Astrocyte (in vitro differentiated cells and primary cell): ENCODE data around the gene UBE2G2. TPM values are rescaled to one million over a fixed set of nuclear protein-coding genes. Genes with fewer than 3 reads are reported as not detected.

ENCODE experiments used
- DNase-seq: peaks from one replicate; pipeline ENCODE4 v3.0.0-alpha.2; 2010; ENCODE audit warnings: low read depth
- FAIRE-seq: peaks from 2 replicates; lab custom pipeline; 2011; peaks lifted over from hg19 to GRCh38; lab: Jason Lieb, UNC
- H2AFZ ChIP-seq: 2 replicates; pipeline ENCODE4 v1.6.0; 2012; ENCODE audit warnings: low read depth, low read length, inconsistent platforms
- H3K27ac ChIP-seq: 2 replicates; pipeline ENCODE4 v1.5.1; 2011; ENCODE audit warnings: low read depth, low read length, inconsistent platforms
- H3K27me3 ChIP-seq: 2 replicates; pipeline ENCODE4 v1.6.0; 2011; ENCODE audit warnings: low read length, inconsistent platforms; ENCODE audit not compliant: insufficient read depth
- H3K36me3 ChIP-seq: 2 replicates; pipeline ENCODE4 v1.5.1; 2011; ENCODE audit warnings: low read length, inconsistent platforms; ENCODE audit not compliant: insufficient read depth
- H3K4me1 ChIP-seq: 2 replicates; pipeline ENCODE4 v1.5.1; 2011; ENCODE audit warnings: low read length, inconsistent platforms; ENCODE audit not compliant: insufficient read depth
- H3K4me2 ChIP-seq: 2 replicates; pipeline ENCODE4 v1.6.0; 2012; ENCODE audit warnings: low read length, inconsistent platforms
- H3K4me3 ChIP-seq: 2 replicates; pipeline ENCODE4 v1.5.1; 2011; ENCODE audit warnings: low read depth, mild to moderate bottlenecking, low read length, inconsistent platforms; ENCODE audit not compliant: insufficient read depth
- H3K79me2 ChIP-seq: 2 replicates; pipeline ENCODE4 v1.6.0; 2012; ENCODE audit warnings: mild to moderate bottlenecking, low read length, inconsistent platforms; ENCODE audit not compliant: insufficient read depth
- H3K9ac ChIP-seq: 2 replicates; pipeline ENCODE4 v1.6.0; 2012; ENCODE audit warnings: mild to moderate bottlenecking, low read length, inconsistent platforms
- H3K9me3 ChIP-seq: 2 replicates; pipeline ENCODE4 v1.5.1; 2012; ENCODE audit warnings: low read depth, mild to moderate bottlenecking, low read length, inconsistent platforms; ENCODE audit not compliant: insufficient read depth
- H4K20me1 ChIP-seq: 2 replicates; pipeline ENCODE4 v1.6.0; 2012; ENCODE audit warnings: low read length, inconsistent platforms; ENCODE audit not compliant: insufficient read depth
- H3K27ac Mint-ChIP-seq: one replicate; pipeline ENCODE4 v1.8.0; 2021; ENCODE audit warnings: mild to moderate bottlenecking, mixed read lengths; ENCODE audit not compliant: unreplicated experiment
- H3K27me3 Mint-ChIP-seq: one replicate; pipeline ENCODE4 v1.8.0; 2021; ENCODE audit warnings: low read depth, mixed read lengths; ENCODE audit not compliant: unreplicated experiment
- H3K36me3 Mint-ChIP-seq: one replicate; pipeline ENCODE4 v1.8.0; 2021; ENCODE audit warnings: low read depth, mixed read lengths; ENCODE audit not compliant: unreplicated experiment
- H3K4me1 Mint-ChIP-seq: one replicate; pipeline ENCODE4 v1.8.0; 2021; ENCODE audit warnings: low read depth, mixed read lengths; ENCODE audit not compliant: unreplicated experiment
- H3K4me3 Mint-ChIP-seq: one replicate; pipeline ENCODE4 v1.8.0; 2021; ENCODE audit warnings: mild to moderate bottlenecking, moderate library complexity, mixed read lengths; ENCODE audit not compliant: unreplicated experiment
- H3K9me3 Mint-ChIP-seq: one replicate; pipeline ENCODE4 v1.8.0; 2021; ENCODE audit warnings: mild to moderate bottlenecking, mixed read lengths; ENCODE audit not compliant: unreplicated experiment
- EZH2 ChIP-seq: IDR thresholded peaks from 2 replicates; pipeline ENCODE4 v1.6.1; 2012; ENCODE audit warnings: mild to moderate bottlenecking, low read length, inconsistent platforms; ENCODE audit not compliant: insufficient read depth
- total RNA-seq: library from RNA; stranded (reverse); gene quantifications from 2 replicates; pipeline ENCODE4 v1.2.1, GENCODE V29; 2021
- TF ChIP-seq, protein P1 (sequence below): IDR thresholded peaks from 2 replicates; pipeline ENCODE4 v1.5.1; 2011; ENCODE audit warnings: low read depth, mild to moderate bottlenecking, inconsistent platforms, low read length, moderate library complexity; ENCODE audit not compliant: insufficient read depth

The UBE2G2 gene
- total RNA-seq, 1 donor from 2014 or later, result 74.5 TPM

DNA sequence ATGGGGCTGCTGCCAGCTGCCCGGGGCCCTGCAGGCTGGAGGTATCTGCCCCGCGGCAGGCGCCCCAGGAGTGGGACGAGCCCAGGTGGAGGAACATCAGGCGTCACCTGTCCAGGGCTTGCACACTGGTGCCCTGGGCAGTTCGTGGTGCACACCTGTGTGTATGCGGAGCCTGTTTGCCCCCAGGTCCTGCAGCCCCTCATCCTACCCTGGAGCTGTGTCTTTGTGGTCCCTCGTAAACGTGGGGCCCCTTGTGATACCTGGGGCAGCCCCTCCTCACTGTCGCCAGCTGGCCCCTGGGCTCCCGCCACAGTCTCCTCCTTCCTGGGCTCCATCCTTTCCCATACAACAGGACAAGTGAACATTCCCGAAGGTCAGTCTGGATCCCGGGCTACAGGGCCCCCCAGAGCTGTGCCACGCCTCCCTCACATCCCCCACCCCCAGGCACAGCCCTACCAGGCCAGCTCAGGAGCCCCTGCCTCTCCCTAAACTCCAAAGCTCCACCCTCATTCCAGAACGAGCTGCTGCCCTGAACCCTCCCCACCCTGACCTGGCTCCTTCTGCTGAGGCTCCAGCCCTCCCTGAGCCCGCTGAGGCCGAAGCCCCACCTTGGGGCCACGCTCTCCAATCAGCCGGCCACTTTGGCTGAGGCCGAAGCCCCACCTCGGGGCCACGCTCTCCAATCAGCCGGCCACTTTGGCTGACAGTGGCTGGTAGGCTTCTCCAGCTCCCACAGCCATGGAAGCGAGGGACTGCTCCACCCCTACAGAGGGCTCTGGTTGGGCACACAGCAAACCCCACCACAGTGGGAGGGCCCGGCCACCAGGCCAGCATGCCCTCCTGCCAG, 42.6 kb downstream of the UBE2G2 start:
- Histone ChIP-seq H4K20me1 (no peaks in the 10 kb centered on the region), H3K4me2 (no peak overlapping the region), H3K4me3 (no peak overlapping the region), H3K9ac (no peak overlapping the region), H2AFZ (no peak overlapping the region), H3K36me3 (no peaks in the 10 kb centered on the region), H3K4me1 (no peaks in the 10 kb centered on the region), H3K79me2 (no peaks in the 10 kb centered on the region), H3K27ac (no peak overlapping the region), H3K27me3 (no peaks in the 10 kb centered on the region), H3K9me3 (no peaks in the 10 kb centered on the region)
- DNase-seq, result no peak
- H3K27ac Mint-ChIP-seq, result no peak overlapping the region
- H3K36me3 Mint-ChIP-seq, result no peaks in the 10 kb centered on the region
- peaks cover 11% of the 10 kb centered on the region for H3K9me3 Mint-ChIP-seq
- no peak overlapping the region for H3K4me3 Mint-ChIP-seq
- TF ChIP-seq EZH2, result no peak
- TF ChIP-seq, protein P1, sequence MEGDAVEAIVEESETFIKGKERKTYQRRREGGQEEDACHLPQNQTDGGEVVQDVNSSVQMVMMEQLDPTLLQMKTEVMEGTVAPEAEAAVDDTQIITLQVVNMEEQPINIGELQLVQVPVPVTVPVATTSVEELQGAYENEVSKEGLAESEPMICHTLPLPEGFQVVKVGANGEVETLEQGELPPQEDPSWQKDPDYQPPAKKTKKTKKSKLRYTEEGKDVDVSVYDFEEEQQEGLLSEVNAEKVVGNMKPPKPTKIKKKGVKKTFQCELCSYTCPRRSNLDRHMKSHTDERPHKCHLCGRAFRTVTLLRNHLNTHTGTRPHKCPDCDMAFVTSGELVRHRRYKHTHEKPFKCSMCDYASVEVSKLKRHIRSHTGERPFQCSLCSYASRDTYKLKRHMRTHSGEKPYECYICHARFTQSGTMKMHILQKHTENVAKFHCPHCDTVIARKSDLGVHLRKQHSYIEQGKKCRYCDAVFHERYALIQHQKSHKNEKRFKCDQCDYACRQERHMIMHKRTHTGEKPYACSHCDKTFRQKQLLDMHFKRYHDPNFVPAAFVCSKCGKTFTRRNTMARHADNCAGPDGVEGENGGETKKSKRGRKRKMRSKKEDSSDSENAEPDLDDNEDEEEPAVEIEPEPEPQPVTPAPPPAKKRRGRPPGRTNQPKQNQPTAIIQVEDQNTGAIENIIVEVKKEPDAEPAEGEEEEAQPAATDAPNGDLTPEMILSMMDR, result no peak
- FAIRE-seq, result no peak
- H3K4me1 Mint-ChIP-seq, result no peaks in the 10 kb centered on the region
- H3K27me3 Mint-ChIP-seq, result peaks cover 32% of the 10 kb centered on the region

DNA sequence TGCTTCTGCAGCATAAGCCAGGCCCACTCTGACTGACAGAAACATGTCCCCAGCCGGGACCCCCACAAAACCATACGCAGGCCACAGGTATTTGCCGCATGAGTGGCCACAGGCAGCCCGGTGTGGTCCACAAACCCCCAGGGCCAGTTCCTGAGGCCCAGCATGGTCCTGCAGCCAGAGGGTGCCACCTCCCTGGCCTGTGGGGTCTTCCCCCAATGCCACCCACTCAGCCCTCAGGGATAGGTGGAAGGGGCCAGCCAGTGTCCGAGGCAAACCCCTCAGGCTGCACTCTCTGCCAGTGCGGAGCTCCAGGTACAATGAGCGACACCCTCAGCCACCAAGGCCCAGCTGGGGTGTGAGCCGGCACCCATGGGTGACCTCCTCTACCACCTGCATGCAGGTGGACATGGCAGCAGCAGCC, 43.5 kb downstream of the UBE2G2 start:
- Histone ChIP-seq H3K9ac (no peak overlapping the region), H3K4me1 (no peaks in the 10 kb centered on the region), H3K4me3 (no peak overlapping the region), H4K20me1 (no peaks in the 10 kb centered on the region), H3K79me2 (no peaks in the 10 kb centered on the region), H3K27ac (no peak overlapping the region), H3K36me3 (no peaks in the 10 kb centered on the region), H3K9me3 (no peaks in the 10 kb centered on the region), H2AFZ (no peak overlapping the region), H3K27me3 (no peaks in the 10 kb centered on the region), H3K4me2 (no peak overlapping the region)
- TF ChIP-seq EZH2, result no peak
- TF ChIP-seq, protein P1, result no peak
- peaks cover 39% of the 10 kb centered on the region for H3K27me3 Mint-ChIP-seq
- no peak overlapping the region for H3K27ac Mint-ChIP-seq
- FAIRE-seq, result no peak
- no peak for DNase-seq
- no peaks in the 10 kb centered on the region for H3K36me3 Mint-ChIP-seq
- no peak overlapping the region for H3K4me3 Mint-ChIP-seq
- peaks cover 14% of the 10 kb centered on the region for H3K9me3 Mint-ChIP-seq
- H3K4me1 Mint-ChIP-seq, result no peaks in the 10 kb centered on the region

DNA sequence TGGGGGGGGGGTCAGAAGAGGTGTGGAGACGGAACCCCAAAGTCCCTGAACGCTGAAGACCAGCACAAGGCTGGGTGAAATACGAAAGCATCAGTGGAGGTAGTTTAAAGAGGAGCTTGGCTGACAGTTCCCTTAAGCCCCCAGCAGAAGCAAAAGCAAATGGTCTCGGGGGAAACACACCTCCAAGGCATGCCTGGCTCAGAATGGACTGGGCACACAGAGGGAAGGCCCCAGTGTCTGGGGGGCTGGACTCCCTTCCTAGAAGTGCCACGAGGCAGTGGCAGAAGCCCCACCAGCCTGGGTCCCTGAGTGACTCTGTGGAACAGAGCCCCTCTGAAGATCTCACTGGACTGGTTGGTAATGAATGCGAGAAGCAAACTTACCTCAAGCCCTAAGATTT, 43.9 kb downstream of the UBE2G2 start:
- Mint-ChIP-seq H3K27ac (no peak overlapping the region), H3K36me3 (no peaks in the 10 kb centered on the region)
- DNase-seq, result no peak

More for the DNA sequence above, 43.9 kb downstream of the UBE2G2 start:
- H3K4me3 ChIP-seq, result no peak overlapping the region
- H3K36me3 ChIP-seq, result no peaks in the 10 kb centered on the region
- no peaks in the 10 kb centered on the region for H3K4me1 Mint-ChIP-seq
- H3K9ac ChIP-seq, result no peak overlapping the region
- H3K4me3 Mint-ChIP-seq, result no peak overlapping the region
- H3K27ac ChIP-seq, result no peak overlapping the region
- no peaks in the 10 kb centered on the region for H3K4me1 ChIP-seq
- H3K9me3 ChIP-seq, result no peaks in the 10 kb centered on the region
- no peaks in the 10 kb centered on the region for H3K27me3 ChIP-seq
- H4K20me1 ChIP-seq, result no peaks in the 10 kb centered on the region
- H3K79me2 ChIP-seq, result no peaks in the 10 kb centered on the region
- no peak overlapping the region for H2AFZ ChIP-seq
- no peak for TF ChIP-seq EZH2
- TF ChIP-seq, protein P1, result no peak
- no peak for FAIRE-seq
- no peak overlapping the region for H3K4me2 ChIP-seq
- H3K9me3 Mint-ChIP-seq, result peaks cover 14% of the 10 kb centered on the region
- H3K27me3 Mint-ChIP-seq, result peaks cover 43% of the 10 kb centered on the region
